GM21390 (cell line): Measurements from ENCODE around the gene DLL3.

Source experiments
- ATAC-seq: cut with Tn5 transposase; IDR thresholded peaks from one replicate; pipeline ENCODE4 v1.9.1; 2021; ENCODE audit not compliant: unreplicated experiment

Gene DLL3

GRCh38 chr19:39481676-39482075 lies 17.1 kb upstream of the DLL3 start:
- ATAC-seq: no peak

GRCh38 chr19:39483141-39483540 lies 15.6 kb upstream of the DLL3 start:
- no peak for ATAC-seq

- no peak for ATAC-seq
Measured at GRCh38 chr19:39489756-39490155, 9.0 kb upstream of the DLL3 start.

- no peak for ATAC-seq
Measured at GRCh38 chr19:39492225-39492624, 6.5 kb upstream of the DLL3 start.

- no peak for ATAC-seq
Measured at GRCh38 chr19:39492788-39493187, 6.0 kb upstream of the DLL3 start.

- no peak for ATAC-seq
Measured at GRCh38 chr19:39494661-39495060, 4.1 kb upstream of the DLL3 start.

GRCh38 chr19:39496063-39496462 lies 2.7 kb upstream of the DLL3 start:
- ATAC-seq: no peak

- no peak for ATAC-seq
Measured at GRCh38 chr19:39497701-39497995, 1.1 kb upstream of the DLL3 start.

- ATAC-seq: no peak
Measured at GRCh38 chr19:39497996-39498797, 550 bp upstream of the DLL3 start.

- ATAC-seq: no peak
Measured at GRCh38 chr19:39499932-39500331, 1.2 kb downstream of the DLL3 start.

GRCh38 chr19:39500543-39500942 lies 1.8 kb downstream of the DLL3 start:
- no peak for ATAC-seq

- ATAC-seq: no peak
Measured at GRCh38 chr19:39501340-39501739, 2.6 kb downstream of the DLL3 start.

GRCh38 chr19:39502640-39503417 lies 4.1 kb downstream of the DLL3 start:
- ATAC-seq: no peak

- no peak for ATAC-seq
Measured at GRCh38 chr19:39506598-39506943, 7.8 kb downstream of the DLL3 start.

GRCh38 chr19:39506944-39507714 lies 8.4 kb downstream of the DLL3 start:
- no peak for ATAC-seq

GRCh38 chr19:39507715-39508364 lies 9.1 kb downstream of the DLL3 start:
- ATAC-seq: no peak

GRCh38 chr19:39508629-39509028 lies 9.9 kb downstream of the DLL3 start:
- ATAC-seq: no peak

- ATAC-seq: no peak
Measured at GRCh38 chr19:39509233-39509632, 10.5 kb downstream of the DLL3 start.

- no peak for ATAC-seq
Measured at GRCh38 chr19:39512988-39513387, 14.2 kb downstream of the DLL3 start.

- no peak for ATAC-seq
Measured at GRCh38 chr19:39514840-39515550, 16.2 kb downstream of the DLL3 start, which contains the start of gene SELENOV. Gene SELENOV, plus strand, starts transcription at chr19:39515139. Its CDS starts 74 bp downstream, at chr19:39515213.
